Activated CD8-positive, alpha-beta memory T cell treated with anti-CD3 and anti-CD28 coated beads for 36 hours (primary cell): ENCODE data around the gene ATP9B. TPM values are rescaled to one million over a fixed set of nuclear protein-coding genes. Genes with fewer than 3 reads are reported as not detected.
"Not testable (repeated sequence)": the region's sequence is repeated elsewhere in the genome, so short reads cannot be mapped to it uniquely, and the experiment has no call there.

Source experiments
- CTCF ChIA-PET: fragments of 350-600 bp; sonication (Branson Sonifier 250); formaldehyde crosslinking; loops from one replicate; lab custom pipeline; 2021; ENCODE audit warnings: antibody characterized with exemption; lab: Charles Lee
- POLR2A ChIA-PET: fragments of 350-600 bp; sonication (Branson Sonifier 250); formaldehyde crosslinking; loops from one replicate; lab custom pipeline; 2021; ENCODE audit warnings: antibody characterized with exemption; lab: Charles Lee
- total RNA-seq, 2 experiments: library from RNA; stranded (reverse); gene quantifications; one replicate each; pipeline ENCODE4 v1.2.3, GENCODE V29; 2021

The ATP9B gene
- total RNA-seq, 2 experiments from 2014 or later, result 19.6 to 20.4 TPM

GRCh38 chr18:79068341-79068936, 755 bp upstream of the ATP9B start:
- CTCF ChIA-PET, result no interaction called here
- POLR2A ChIA-PET, result interaction anchor here (1.2 kb wide), 1 partner anchor 610 kb away, joined by 3 read pairs; no protein-coding TSS in a partner anchor

GRCh38 chr18:79069717-79070151, 540 bp downstream of the ATP9B start:
- ChIA-PET CTCF (no interaction called here), POLR2A (no interaction called here)

- CTCF ChIA-PET, result no interaction called here
Observed at GRCh38 chr18:79070486-79070885, 1.3 kb downstream of the ATP9B start.

GRCh38 chr18:79071037-79071436, 1.8 kb downstream of the ATP9B start:
- ChIA-PET POLR2A (interaction anchor here (0.6 kb wide), 1 partner anchor 67 kb away, joined by 3 read pairs; no protein-coding TSS in a partner anchor), CTCF (interaction anchor here (0.6 kb wide), 1 partner anchor 177 kb away, joined by 3 read pairs; no protein-coding TSS in a partner anchor)

More at GRCh38 chr18:79070486-79070885, 1.3 kb downstream of the ATP9B start:
- POLR2A ChIA-PET, result no interaction called here

GRCh38 chr18:79071503-79072210, 2.5 kb downstream of the ATP9B start:
- POLR2A ChIA-PET, result interaction anchor here (0.6 kb wide), 1 partner anchor 67 kb away, joined by 3 read pairs; no protein-coding TSS in a partner anchor
- CTCF ChIA-PET, result interaction anchor here (0.6 kb wide), 1 partner anchor 176 kb away, joined by 3 read pairs; no protein-coding TSS in a partner anchor

- POLR2A ChIA-PET, CTCF ChIA-PET: not testable (repeated sequence)
Observed at GRCh38 chr18:79072655-79073054, 3.5 kb downstream of the ATP9B start.

GRCh38 chr18:79077181-79077580, 8.0 kb downstream of the ATP9B start:
- POLR2A ChIA-PET, result no interaction called here

GRCh38 chr18:79078791-79079190, 9.6 kb downstream of the ATP9B start:
- POLR2A ChIA-PET, CTCF ChIA-PET: not testable (repeated sequence)

More at GRCh38 chr18:79077181-79077580, 8.0 kb downstream of the ATP9B start:
- CTCF ChIA-PET, result no interaction called here

GRCh38 chr18:79092874-79093273, 23.7 kb downstream of the ATP9B start:
- CTCF ChIA-PET, result no interaction called here
- POLR2A ChIA-PET, result no interaction called here

- ChIA-PET POLR2A (no interaction called here), CTCF (no interaction called here)
Observed at GRCh38 chr18:79093986-79094385, 24.8 kb downstream of the ATP9B start.

GRCh38 chr18:79095216-79095615, 26.0 kb downstream of the ATP9B start:
- CTCF ChIA-PET, result interaction anchor here (0.7 kb wide), 2 partner anchors 37 to 422 kb away, joined by 3 read pairs; no protein-coding TSS in a partner anchor
- POLR2A ChIA-PET, result no interaction called here

- POLR2A ChIA-PET, result no interaction called here
- CTCF ChIA-PET, result no interaction called here
Observed at GRCh38 chr18:79100944-79101343, 31.8 kb downstream of the ATP9B start.

- CTCF ChIA-PET, result no interaction called here
- POLR2A ChIA-PET, result no interaction called here
Observed at GRCh38 chr18:79102886-79103285, 33.7 kb downstream of the ATP9B start.

- CTCF ChIA-PET, result no interaction called here
- POLR2A ChIA-PET, result no interaction called here
Observed at GRCh38 chr18:79104137-79104536, 34.9 kb downstream of the ATP9B start.

- ChIA-PET POLR2A (no interaction called here), CTCF (no interaction called here)
Observed at GRCh38 chr18:79105455-79105854, 36.3 kb downstream of the ATP9B start.

- POLR2A ChIA-PET, result no interaction called here
- CTCF ChIA-PET, result no interaction called here
Observed at GRCh38 chr18:79106084-79106483, 36.9 kb downstream of the ATP9B start.

- ChIA-PET CTCF (no interaction called here), POLR2A (no interaction called here)
Observed at GRCh38 chr18:79107886-79108285, 38.7 kb downstream of the ATP9B start.

GRCh38 chr18:79108549-79109215, 39.5 kb downstream of the ATP9B start:
- CTCF ChIA-PET, result interaction anchor here (0.7 kb wide), 1 partner anchor 13 kb away, joined by 5 read pairs; no protein-coding TSS in a partner anchor
- POLR2A ChIA-PET, result interaction anchor here (0.5 kb wide), 1 partner anchor 59 kb away, joined by 3 read pairs; no protein-coding TSS in a partner anchor

- POLR2A ChIA-PET, result no interaction called here
Observed at GRCh38 chr18:79111483-79111882, 42.3 kb downstream of the ATP9B start.

GRCh38 chr18:79117385-79117784, 48.2 kb downstream of the ATP9B start:
- ChIA-PET CTCF (no interaction called here), POLR2A (no interaction called here)

More at GRCh38 chr18:79111483-79111882, 42.3 kb downstream of the ATP9B start:
- CTCF ChIA-PET, result no interaction called here
